HCT116 (cell line): ENCODE data around the gene FGD5.

Experiments used
- JUND ChIP-seq: IDR thresholded peaks from 2 replicates; pipeline ENCODE4 v1.6.1; 2012
- TF ChIP-seq, protein P1 (sequence below): IDR thresholded peaks from 2 replicates; pipeline ENCODE4 v1.6.1; 2012

DNA sequence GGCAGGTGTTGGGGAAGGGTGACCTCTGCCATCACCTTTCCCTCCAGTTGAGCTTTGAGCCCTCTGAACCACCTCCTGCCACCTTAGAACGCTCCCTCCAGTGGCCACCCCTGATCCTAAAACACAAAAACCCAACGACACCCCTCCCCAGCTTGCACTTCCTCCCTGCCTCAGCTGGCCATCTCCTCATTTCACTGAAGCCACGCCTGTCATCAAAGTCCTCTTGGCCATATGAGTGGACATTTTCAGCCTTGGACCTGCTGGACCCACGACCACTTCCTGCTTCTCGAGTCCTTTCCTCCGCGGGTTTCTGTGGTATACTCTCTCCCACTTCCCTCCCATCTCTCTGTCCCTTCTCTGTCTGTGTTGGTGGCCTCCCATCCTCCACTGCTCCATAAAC, 80.2 kb downstream of the FGD5 start:
- TF ChIP-seq, protein P1, sequence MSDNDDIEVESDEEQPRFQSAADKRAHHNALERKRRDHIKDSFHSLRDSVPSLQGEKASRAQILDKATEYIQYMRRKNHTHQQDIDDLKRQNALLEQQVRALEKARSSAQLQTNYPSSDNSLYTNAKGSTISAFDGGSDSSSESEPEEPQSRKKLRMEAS: no peak
- no peak for TF ChIP-seq JUND
